HG03521 (cell line): Measurements from ENCODE around the gene TSPEAR.
"Not testable (repeated sequence)": the region's sequence is repeated elsewhere in the genome, so short reads cannot be mapped to it uniquely, and the experiment has no call there.

ENCODE experiments used
- ATAC-seq: cut with Tn5 transposase; IDR thresholded peaks from one replicate; pipeline ENCODE4 v1.9.1; 2021; ENCODE audit warnings: mild to moderate bottlenecking, moderate library complexity; ENCODE audit not compliant: unreplicated experiment

The TSPEAR gene

DNA sequence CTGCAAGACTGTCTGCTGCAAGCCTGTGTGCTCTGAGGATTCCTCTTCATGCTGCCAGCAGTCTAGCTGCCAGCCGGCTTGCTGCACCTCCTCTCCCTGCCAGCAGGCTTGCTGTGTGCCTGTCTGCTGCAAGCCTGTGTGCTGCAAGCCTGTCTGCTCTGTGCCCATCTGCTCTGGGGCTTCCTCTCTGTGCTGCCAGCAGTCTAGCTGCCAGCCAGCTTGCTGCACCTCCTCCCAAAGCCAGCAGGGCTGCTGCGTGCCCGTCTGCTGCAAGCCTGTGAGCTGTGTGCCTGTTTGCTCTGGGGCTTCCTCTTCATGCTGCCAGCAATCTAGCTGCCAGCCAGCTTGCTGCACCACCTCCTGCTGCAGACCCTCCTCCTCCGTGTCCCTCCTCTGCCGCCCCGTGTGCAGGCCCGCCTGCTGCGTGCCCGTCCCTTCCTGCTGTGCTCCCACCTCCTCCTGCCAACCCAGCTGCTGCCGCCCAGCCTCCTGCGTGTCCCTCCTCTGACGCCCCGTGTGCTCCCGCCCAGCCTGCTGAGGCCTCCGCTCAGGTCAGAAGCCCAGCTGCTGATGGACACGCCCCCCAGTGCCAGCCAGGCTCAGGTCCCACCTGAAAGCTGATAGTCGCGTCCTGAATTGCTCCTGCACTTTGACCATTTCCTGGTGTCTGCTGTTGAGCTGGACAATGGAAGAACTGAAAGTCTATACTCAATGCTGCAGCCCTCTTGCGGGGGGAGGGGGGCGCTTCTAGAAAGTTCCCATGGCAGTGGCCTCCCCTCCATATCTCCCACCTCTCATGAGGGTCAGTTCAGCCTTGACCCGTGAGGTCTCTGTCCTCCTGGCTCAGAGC lies 136.7 kb downstream of the TSPEAR start:
- ATAC-seq, result no peak

- ATAC-seq, result not testable (repeated sequence)
Measured at GRCh38 chr21:44573630-44574456, 137.5 kb downstream of the TSPEAR start, which contains the start of gene KRTAP10-4. Gene KRTAP10-4, plus strand, starts transcription at chr21:44573729. Its CDS starts 30 bp downstream, at chr21:44573759.

GRCh38 chr21:44572959-44573583 lies 138.3 kb downstream of the TSPEAR start:
- ATAC-seq, result no peak

DNA sequence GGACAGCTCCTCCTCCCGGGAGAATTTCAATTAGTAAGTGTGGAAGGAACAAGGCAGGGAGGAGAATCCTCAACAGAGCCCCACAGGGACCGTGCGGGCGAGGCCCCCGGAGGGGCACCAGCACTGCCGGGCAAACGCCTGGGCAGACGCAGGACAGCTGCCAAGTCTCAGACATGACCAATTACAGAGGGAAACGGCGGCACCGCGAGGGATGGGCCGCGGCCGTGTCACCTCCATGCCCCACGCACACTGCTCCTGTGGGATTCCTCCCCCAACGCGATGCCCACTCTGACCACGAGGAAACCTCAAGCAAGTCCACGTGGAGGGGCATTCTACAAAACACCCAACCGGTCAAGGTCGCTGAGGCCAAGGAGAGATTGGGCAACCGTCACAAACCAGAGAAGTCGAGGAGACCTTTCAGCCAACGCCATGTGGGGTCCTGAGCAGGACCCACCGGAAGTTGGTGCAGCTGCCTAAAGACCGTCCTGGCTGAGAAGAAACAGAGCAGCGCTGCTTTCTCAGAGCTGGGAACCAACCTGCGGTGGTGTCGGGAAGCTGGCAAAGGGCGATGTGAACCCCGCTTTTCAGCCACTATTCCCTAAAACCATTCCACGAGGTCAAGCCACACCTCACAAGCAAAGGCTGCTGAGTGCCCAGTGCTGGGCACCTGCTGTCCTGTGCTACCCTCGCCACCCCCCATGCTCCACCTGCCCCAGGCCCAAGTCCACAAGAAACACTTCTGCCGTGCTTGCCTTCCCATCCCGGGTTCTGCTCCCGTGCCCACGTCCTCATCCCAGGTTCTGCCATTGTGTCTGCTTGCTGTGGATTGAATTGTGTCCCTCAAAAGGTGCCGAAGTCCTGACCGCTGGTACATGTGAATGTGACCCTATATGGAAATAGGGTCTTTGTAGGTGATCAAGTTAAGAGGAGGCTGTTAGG lies 139.3 kb downstream of the TSPEAR start:
- ATAC-seq, result no peak

- no peak for ATAC-seq
Measured at GRCh38 chr21:44571296-44571695, 140.1 kb downstream of the TSPEAR start.

GRCh38 chr21:44569861-44570517 lies 141.4 kb downstream of the TSPEAR start:
- no peak for ATAC-seq

DNA sequence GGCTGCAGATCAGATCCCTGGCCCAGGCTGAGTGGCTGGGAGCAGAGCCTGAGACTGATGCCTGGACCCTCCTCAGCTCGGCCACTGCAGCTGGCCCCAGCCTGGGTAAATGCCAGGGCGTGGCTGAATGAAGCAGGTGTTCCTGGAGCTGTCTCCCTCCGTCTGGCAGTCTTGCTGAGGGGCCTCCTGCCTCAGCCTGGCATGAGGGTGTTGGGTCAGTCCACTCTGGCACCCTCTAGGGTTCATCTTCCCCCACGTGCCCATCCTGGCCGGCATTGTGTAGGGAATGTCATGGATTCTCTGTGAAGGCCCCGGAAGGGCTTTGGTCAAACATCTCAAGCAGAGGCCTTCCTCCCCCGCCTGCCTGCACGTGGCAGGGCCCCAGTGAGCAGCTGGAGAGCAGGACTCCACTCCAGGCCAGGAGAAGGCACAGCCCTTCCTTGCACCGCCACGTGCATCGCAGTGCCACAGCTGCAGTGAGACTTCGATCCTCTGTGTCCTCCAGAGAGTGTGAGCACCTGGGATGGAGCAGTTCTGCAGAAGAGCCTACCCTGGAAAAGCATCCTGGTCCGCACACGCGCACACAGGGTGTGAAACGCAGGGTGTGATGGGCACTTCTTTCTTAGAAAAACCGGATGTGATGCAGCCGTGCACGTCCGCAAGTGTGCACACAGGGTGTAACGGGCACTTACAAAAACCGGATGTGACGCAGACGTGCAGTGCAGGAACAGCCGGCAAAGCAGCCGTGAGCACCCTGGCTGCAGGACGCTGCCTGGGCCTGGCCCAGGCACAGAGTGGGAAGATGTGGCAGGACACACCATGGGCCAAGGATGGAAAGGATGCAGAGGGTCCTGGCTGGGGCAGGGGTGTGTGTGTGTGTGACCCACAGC lies 142.5 kb downstream of the TSPEAR start:
- no peak for ATAC-seq

DNA sequence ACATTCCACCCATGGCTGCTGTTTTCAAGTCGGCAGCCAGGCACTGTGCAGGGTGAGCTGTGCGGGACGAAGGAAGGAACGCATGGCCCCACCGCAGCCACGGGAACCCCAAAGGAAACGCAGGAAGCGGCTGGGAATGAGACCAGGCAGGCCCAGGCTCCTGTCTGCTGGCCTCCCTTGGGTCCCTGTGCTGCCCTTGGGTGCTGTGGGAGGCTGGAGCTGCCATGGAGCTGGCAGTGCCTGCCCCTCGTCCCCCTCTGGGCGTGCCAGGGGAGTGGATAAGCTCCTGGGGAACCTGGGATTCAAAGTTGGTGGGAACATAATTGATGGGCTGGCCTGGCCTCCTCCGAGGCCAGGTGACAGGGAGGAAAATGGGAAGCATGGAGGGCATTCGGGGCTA lies 143.1 kb downstream of the TSPEAR start:
- no peak for ATAC-seq

GRCh38 chr21:44567481-44568171 lies 143.7 kb downstream of the TSPEAR start:
- ATAC-seq, result no peak

DNA sequence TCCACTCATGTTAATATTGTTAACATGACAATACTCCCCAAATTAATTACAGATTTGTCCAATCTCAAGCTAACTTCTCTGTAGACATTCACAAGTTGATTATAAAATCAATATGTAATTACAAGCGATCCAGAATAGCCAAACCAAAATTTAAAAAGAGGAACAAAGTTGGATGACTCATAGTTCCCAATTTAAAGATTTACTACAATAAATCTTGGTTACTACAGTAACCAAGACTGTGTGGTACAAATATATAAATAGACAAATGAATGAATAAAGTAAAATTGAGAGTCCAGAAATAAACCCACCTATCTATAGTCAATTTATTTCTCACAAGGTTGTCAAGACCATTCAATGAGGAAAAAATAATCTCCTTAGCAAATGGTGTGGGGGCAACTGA lies 145.0 kb downstream of the TSPEAR start:
- ATAC-seq, result no peak

GRCh38 chr21:44564886-44565598 lies 146.3 kb downstream of the TSPEAR start:
- no peak for ATAC-seq

DNA sequence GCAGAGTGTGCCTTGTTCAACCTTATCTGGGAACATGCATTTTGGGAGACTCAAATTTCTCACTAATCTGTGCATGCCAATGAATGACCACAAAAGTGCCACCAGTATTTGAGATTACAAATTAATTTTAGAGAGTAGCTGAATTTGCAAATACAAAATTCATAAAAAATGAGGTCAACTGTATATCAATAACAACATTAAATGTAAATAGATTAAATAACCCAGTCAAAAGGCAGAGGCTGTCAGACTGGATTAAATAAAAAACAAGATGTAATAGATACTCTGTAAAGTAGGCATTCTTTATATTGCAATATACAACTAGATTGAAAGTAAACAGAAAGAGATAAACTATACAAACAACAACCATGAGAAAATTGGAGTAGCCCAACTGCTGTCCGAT lies 147.3 kb downstream of the TSPEAR start:
- ATAC-seq, result no peak

DNA sequence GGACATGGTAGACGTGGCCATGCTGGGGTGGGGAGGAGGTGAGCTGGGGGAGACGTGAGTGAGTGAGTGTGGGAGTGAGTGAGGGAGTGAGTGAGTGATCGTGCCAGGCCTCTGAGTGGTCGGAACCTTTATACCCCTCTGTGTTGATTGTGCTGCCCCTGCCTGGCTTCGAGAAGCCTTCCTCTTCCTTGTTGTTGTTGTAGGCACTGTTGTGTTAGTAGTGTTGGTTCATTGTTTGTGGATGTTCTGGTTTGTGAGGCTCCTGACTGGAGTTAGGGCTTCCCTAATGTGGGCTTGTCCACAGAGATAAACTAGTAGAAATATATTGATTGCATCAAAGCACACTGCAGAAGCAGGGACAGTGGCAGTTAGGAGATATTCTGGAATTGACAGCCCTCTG lies 152.7 kb downstream of the TSPEAR start, which contains the start of gene KRTAP10-3:
TSS of gene KRTAP10-3 (minus strand) at position 101 of the 400 bp plus-strand sequence. CDS start at position 21, 80 bp downstream.
- no peak for ATAC-seq

GRCh38 chr21:44558329-44558675 lies 153.1 kb downstream of the TSPEAR start:
- ATAC-seq, result not testable (repeated sequence)

DNA sequence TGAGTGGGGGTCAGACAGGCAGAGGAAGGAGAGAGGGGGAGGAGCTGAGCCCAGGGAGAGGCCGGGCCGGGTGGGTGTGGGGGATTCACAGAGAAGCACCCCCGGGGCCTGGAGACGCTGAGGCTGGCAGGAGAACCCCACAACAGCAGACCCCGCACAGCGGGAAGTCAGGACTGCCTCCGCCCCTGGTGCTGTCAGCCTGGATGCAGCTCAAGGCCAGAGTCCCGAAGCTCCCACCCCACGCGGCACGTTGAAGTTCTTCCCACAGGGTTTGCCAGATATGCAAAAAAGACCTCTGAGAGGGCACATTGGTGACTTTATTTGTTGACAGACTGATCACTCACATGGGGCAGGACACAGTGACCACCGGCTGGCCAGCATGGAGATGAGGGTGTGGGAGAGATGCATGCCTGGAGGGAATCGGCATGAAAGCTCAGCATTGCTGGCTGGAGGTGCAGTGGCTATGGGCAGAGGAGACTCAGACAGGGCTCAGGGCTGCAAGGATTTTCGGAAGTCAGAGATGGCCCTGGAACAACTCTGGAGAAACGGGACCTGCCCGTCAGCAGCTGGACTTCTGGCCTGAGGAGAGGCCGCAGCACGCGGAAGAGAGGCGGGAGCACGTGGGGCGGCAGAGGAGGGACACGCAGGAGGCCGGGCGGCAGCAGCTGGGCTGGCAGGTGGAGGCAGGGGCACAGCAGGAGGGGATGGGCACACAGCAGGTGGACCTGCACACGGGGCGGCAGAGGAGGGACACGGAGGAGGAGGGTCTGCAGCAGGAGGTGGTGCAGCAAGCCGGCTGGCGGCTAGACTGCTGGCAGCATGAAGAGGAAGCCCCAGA lies 153.7 kb downstream of the TSPEAR start:
- no peak for ATAC-seq

DNA sequence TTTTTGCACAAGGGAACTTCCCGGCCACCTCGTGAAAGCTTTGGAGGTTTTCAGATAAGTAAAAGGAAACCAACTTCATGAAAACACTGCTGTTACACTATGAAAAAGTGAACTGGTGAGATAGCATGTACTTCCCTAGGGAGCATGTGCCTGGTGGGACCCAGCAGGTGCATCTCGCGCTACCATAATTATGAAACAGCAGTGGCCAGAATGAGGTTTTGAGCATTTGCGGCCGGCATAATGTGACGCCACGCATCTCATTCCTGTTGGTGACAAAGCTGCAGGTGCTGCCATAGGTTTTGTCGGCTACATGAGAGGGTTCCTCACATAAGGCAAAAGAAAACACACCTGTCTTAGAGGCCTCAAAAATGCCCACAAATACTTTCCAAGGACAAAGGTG lies 154.5 kb downstream of the TSPEAR start:
- ATAC-seq, result no peak
